Stimulated activated CD8-positive, alpha-beta memory T cell treated with anti-CD3 and anti-CD28 coated beads, Interleukin-15, amount 100 ng/mL, for 1 hour (primary cell): Measurements from ENCODE around the gene LY6G6F.

Source experiments
- DNase-seq: peaks from one replicate; pipeline ENCODE4 v3.0.0-alpha.2; 2020; ENCODE audit warnings: low read depth

Gene LY6G6F

DNA sequence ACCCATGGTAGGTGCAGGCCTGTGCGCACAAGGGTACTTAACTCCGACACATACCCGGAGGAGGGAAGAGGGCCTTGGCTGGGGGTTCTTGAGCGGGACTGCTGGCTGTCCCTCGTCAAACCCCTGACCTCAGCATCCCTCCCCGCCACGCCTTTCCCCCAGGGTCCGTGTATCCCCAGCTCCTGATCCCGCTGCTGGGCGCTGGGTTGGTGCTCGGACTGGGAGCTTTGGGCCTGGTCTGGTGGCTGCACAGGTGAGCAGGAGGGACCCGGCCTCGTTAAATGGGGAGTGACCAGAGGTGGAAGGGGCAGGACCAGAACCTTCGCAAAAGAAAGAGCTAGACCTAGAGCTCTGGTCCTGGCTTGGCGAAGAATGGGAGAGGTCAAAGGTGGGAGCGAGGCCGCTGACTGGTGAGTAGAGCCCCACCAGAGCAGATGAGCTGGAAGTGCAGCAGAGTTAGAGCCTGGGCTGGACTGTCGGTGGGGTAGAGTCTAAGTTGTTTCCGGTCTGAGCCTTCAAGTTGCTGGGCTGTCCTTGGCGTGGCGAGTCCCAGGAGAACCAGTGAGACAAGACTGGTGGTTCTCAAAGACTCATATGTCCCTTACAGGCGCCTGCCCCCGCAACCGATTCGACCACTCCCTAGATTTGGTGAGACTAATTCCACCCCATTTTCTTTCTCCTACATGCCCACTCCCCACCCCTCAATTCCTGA lies 17.5 kb downstream of the LY6G6F start:
- DNase-seq, result no peak

DNA sequence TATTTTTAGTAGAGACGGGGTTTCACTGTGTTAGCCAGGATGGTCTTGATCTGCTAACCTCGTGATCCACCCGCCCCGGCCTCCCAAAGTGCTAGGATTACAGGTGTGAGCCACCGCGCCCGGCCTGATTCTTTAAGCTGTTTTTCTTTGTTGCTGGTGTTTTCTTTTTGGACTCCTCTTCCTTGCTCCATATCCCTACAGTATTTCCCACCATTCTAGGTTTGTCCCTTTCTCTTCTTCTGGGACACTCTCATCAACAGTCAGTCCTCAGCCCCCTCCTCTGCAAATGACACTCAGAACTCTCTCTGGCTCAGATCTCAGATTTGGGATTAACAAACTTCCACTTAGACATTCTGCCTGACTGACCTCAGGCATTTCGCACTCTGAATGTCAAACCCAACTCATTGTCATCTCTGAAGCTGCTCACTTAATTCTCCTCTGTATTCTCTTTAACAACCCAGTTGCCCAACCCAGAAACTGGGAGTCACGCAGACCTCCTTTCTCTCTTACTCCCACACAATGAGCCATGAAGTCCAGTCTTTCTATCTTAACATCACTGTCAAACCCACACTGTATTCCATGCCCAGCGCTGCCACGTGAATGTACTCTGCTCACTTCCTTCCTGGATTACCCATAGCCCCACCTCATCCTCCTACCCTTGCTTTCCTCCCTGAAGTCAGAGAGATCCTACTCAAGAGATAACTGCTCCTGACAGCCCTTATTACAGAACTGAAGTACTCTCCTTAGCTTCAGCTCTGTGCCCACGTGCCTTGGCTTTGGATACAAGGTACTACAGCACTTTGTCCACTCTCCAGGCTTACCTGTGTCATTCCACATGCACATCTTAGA lies 19.1 kb downstream of the LY6G6F start:
- no peak for DNase-seq

DNA sequence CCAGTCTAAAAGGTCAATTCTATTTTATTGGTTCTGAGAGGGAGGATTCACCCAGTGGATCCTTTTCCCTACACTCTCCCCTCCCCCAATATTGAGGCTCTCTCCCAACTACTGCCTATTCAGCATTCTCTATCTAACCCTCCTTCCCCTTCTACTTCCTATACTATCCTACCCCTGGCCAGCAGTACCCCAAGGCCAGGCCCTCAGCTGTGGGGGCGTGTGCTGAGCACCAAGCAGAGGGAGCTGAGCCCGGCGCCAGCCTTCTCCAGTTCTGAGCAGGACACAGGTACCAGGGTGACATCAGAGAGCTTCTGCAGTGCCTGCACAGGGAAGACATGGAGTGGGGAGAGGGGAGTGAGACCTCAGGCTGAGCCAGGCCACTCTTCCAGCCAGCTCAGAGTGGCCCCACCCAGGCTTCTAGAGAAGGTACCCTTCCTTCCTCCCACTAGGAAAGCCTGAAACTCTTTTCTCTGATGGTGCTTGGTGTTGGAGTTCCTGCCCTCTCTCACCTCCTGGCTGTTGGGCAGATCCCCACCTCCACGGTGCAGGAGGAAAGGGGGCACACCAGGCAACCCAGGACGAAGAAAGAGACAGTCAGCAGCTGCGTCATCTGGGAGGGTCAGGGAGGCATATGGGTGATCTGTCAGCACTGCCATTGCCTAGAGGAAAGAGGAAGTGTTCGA lies 20.5 kb downstream of the LY6G6F start:
- no peak for DNase-seq

DNA sequence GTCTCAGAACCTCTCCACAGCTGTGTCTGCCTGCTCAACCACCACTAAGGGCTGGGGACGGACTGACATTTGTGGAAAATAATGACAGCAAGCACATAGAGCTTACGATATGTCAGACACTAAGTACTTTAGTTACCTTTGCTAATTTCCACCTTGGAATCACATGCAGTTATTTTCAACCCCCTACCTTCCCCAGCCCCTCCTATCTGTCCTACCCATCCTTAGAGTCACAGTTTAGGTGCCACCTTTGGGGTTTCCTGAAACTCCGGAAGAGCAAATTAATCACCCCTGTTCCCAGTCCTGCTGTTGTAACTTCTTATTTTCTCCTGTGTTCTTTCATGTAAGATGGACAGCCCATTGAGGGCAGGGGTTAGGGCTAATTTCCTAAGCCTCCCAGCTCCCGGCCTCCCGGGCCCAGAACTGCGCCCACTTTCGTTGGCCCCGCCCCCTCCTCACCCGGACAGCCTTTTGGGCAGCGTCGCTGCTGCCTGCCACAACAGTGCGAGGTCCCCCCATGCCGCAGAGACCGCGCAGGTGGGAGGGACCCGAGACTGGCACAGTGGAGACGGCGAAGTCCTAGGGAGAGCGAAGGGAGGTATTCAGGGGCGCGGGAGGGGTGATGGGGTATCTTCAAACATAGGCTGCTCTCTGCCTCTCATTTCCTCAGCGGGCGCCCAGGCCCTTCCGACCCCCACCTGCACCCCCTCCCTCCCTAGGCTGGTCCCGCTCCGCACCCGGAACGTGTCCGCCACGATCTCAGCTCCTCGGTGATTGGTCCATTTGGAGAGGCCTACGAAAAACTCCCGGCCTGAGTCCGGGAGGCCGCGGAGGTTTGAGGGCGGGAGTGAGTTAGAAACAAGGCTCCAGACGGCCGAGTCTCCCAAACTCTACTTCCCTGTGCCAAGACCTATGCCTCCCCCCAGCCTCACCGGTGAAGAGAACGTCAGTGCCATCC lies 21.3 kb downstream of the LY6G6F start:
- no peak for DNase-seq

DNA sequence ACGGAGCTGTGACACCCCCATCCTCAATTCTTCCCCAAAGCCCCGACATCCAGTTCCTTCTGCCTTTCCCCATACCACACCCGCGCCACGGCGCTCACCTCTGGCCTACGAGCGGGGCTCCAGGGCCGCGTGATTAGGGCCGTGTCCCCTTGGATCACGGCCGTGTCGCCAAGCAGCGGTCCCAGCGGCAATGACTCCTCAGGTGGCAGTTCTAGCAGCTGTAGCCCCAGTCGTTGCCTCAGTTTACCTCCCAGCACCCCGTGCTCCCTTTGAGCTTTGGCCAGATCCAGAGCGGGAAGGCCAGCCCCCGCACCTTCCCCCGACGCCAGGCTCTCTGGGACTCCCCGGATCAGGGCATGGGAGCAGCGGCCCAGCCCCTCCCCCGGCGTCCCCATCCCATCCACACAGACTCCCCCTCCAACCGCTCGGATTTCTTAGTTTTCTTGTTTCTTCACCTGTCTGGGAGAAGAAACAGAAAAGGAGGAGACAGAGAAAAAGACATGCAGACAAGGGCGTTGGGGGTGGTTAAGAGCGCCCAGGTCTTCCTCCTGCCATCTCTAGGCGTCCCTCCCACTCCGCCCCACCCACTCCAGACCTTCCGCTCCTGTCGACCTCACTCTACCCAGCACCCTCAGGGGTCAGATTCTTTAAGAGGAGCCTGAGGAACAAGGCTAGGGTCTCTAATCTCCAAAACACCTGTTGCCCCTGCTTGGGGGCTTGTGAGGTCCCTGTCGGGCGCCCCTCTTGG lies 22.3 kb downstream of the LY6G6F start, which contains the start of gene DDAH2:
DDAH2 (minus strand) TSS at position 533 of the 748 bp plus-strand sequence; CDS start at position 395, 138 bp downstream.
- DNase-seq, result no peak

DNA sequence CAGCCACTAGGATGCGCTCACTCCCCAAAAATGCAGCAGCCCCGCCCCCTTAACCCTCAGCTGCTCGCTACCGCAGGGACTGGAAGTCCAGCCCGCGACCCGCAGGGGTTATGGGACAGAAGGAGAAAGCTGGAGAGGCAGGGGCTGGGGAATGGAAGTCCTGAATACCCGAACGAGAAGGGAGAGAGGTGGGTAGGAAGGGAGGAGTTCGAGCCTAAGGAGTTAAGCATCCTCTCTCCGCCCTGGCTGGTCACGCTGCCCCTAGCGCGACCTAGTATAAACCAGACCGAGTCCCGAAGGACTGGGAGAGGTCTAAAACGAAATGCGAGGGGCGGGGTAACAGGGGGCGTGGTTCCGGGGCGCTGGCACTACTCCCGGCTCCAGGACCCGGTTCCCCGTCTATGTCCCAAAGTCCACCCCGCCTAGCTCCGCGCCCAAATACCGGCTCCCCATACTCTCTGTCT lies 22.9 kb downstream of the LY6G6F start:
- peak; percentile 69 for DNase-seq

DNA sequence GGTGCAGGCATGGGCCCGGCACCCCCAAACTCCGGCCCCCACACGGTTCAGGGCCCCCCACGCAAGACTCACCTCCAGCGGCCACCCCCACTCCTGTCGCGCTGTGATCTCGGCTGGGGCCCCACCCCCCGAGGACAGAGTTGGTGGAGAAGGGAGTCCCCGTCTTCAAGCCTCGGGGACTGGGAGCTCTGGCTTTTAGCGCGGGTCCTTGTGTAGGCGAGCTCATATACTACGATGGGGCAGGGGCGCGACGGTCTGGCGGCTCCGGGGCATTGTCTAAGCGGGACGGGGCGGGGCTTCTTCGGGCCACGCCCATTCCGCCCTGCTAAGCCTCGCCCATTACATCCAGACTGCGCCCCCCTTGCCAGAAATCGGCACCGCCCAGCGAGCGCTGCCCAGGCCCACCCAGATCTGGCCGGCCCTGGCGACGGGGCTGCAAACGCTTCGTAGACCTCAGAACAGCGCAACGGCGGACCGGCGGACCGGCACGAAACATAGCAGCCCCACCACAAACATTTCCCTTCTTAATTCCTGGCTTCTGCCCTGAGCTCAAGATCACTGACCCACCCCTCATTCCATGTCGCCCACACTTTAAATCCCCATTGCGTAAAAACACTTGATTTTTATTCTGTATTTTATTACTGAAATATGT lies 23.4 kb downstream of the LY6G6F start:
- DNase-seq, result no peak

DNA sequence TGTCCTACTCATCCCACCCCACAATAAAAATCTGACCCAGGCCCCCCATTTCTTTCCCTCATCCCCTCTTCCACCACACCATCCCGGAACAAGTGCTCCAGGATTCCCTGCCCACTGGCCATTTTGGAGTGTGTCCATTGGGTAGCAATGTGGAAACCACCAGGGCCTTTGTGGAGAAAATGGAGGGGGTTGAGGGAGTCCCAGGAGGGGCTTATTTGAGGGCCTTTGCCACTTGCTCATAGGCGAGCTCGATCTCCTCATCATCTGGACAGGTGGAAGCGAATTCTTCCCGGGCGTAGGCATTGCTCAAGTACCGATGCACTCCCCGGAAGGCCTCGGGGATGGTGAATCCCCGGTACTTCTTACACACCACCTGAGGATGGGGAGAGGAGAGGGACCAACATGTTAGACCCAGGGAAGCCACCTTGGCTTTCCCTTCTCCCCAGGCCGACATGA lies 24.0 kb downstream of the LY6G6F start:
- no peak for DNase-seq

DNA sequence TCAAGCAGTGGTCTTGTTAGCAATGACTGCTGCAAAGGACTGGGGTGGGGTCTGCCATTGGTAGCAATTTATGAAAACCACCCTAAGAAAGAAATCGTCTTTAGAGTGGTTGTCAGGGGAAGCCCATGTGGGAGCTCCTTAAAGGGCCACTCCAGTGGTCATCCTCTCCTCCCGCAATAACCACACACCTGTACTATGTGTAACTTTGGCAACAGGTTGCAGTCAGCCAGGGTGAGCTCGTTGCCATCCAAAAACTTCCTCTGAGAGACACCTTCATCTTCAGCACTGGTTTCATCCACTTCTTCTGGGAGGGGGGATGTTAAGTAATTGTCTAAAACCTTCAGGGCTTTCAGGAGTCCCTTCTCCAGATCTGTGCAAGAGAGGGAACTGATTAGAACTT lies 25.4 kb downstream of the LY6G6F start:
- DNase-seq, result no peak

DNA sequence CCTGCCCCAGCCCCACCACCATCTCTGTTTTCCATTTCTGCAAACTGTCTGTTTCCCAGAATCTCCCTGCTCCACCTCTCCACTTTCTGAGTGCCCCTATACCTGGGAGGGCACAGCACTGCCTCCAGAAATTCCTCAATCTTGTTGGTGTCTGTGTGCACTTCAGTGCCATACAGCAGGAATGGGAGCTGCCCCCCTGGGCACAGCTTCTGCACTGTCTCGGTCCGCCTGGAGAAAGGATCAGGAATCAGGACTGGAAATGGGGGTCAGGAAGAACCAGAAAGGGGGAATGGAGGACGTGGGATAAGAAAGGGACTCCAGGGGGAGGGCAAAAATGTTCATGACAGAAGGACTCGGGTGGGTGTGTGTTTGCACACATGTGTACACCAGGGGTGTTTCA lies 27.1 kb downstream of the LY6G6F start:
- DNase-seq, result no peak

DNA sequence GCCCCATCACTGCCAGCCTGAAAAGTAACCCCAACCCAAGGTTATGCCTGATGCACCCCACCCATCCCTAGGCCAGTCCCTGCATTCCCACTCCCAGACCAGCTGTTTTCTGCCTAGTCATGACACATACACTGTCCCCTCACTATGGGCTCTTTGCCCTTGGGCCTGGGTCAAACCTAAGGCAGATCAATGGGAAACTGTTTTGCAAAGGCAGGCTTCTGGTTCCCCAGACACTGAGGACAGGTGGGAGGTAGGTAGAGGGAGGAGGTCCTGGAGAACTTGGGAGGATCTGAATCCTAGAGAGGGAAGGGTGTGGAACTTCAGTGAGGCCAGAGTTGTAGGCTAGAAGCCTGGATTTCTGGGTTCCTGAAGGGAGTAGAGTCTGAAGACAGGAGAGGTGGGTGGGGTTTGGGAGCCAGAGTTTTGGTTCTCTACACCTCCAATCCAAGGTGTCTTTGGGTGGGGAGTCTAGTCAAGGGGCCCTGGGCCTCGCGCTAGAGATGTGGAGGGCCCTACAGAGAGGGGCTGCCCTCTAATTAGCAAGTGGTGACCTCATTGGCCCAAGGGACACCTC lies 27.7 kb downstream of the LY6G6F start:
- no peak for DNase-seq

DNA sequence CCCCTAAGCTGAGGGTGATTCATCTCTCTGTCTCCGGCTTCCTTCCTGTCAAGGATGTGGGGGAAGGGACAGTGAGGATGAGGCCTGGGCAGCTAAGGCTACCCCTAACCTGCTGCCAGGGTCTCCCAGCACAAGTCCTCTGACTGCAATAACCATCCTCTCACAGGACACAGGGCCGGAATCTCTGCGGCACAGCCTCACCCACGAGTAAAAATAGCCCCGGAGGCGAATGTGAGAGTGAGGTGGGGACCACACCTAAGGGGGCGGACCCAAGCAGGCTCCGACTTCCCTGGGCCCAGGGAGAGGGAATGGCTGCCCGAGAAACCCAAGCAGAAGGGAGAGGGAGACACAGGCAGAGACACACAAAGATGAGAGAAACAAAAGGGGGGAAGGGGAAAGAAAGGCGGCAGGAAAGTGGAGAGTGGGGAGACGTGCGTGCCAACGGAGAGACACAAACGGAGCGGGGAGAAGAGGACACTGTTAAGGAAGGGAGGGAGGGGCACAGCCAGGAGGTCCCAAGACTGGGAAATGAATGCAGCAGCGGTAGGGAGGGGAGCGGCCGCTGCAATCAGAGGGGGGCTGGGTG lies 28.2 kb downstream of the LY6G6F start:
- no peak for DNase-seq

DNA sequence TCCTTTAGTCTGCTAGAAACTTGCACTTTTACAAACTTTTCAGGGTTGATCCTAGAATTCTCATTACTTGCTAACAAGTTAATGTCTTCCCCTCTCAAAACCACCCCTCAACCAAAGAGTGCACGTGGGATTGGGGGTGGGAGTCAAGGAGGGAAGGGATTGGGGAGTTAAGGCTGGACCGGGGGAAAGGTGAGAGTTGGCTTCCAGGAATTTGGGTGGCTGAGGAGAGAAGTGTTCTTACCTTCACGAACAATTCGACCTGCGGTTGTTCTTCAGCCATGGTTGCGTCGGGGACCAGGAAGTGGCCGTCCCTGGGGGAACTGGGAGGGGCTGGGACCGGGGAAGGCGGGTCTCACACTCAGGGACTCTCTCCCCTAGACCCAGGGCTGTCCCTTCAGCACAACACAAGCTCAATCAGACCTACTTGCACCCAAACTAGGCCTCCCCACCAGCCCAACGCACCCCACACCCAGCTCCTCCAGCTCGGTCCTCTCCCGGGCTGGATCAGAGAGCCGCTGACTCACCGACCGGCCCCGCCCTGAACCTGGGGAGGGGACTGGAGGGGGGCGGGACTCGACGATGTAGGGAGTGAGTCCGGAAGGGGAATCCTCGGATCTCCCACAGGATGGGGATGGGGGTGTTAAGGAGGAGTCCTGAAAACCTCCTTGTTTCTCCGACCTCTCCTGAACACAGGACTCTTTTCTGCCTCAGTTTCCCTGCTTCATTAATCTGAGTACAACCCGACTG lies 29.5 kb downstream of the LY6G6F start, which contains the start of gene CLIC1:
CLIC1 (minus strand) TSS at position 510 of the 747 bp plus-strand sequence; CDS start at position 280, 230 bp downstream.
- peak; percentile 54 for DNase-seq

DNA sequence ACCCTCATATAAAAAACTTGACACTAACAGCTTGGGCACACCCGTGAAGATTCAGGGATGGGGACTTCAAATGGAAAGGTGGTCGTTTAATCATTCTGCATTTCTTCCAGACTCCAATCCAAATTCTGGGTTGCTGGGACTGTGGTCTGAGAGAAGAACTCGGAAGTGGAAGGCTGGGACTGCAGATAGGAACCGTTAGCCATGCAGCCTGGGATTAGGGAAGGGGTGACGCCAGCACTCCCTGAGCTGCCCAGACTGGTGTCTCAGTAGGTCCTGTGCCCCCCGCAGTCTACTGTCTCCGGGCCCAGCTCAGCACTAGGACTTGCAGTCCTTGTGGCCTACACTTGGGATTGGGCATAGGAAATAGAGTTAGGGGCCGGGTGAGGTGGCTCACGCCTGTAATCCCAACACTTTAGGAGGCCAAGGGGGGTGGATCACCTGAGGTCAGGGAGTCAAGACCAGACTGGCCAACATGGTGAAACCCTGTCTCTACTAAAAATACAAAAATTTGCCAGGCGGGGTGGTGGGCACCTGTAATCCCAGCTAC lies 30.2 kb downstream of the LY6G6F start:
- no peak for DNase-seq

DNA sequence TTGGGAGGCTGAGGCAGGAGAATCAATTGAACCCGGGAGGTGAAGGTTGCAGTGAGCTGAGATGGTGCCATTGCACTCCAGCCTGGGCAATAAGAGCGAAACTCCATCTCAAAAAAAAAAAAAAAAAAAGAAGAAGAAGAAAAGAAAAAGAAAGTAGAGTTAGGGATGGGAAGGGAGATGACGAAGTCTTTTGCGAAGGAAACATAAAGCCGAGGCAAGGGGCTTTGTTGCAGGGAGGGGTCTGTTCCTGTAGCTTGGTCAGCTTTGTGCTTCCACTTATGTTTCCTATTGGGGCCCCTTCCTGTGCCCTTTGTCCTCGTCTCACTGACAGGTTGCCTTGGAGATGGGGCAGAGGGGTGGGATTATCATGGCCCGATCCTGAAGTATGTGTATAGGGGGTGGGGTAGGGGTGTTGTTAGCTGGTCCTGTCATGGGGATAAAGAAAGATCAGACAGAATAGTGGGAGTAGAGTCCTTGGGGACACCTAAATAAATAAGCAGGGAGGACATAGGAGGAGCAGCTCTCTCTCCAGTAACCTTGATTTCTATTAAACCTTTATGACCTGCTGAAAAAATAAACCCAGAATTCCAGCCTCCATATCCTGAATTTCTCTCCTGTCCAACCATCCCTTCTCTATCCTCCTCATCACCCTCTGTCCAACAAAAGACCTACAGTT lies 30.8 kb downstream of the LY6G6F start:
- DNase-seq, result no peak

DNA sequence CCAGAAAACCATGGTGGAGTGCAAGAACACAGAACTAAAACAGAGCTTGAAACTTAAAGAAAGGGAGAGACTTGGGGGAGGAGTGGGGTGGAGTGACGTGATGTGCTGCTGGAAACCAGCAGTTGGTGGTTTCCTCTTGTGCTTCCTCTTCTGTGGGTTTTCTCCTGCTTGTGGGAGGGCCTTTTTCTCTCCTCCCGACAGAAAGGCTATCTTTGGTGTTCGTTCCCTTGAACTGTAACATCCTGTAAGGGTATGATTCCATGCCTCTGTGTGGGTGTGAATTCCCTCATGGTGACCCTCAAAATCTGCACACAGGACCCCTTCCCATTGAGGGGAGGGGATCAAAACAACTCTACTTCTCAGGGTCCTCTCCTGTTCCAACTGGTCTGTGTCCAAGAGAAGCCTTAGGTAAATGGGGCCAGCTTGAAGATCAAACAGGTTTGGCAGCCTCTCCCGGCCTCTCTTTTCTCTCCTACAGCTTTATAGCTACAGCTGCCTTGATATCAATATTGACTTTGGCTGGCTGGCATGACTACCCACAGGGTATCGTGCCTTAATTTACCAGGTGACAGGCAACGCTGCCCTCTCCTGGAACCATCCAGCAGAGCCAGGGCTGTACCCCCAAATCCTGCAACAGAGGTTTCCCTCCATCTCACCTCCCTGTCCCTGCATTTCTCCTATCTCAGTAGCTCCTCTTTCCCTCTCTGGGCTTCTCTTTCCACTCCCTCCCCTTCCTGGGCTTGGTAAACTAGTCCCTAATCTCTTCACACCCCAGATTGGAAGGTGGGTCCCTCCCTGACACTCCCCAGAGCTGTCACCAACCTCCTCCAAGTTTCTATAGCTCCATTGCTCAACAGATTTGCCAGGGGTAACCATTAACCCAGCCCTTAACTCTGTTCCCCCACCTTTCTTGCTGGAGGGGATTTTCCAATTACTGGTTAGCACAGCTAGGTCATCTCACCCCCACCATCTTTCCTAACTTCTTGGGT lies 31.6 kb downstream of the LY6G6F start:
- no peak for DNase-seq
